ENCODE results near the gene CD180. TPM values are rescaled to one million over a fixed set of nuclear protein-coding genes. Genes with fewer than 3 reads are reported as not detected.

CD180 gene
- total RNA-seq, 1 donor from 2014 or later: not detected

DNA sequence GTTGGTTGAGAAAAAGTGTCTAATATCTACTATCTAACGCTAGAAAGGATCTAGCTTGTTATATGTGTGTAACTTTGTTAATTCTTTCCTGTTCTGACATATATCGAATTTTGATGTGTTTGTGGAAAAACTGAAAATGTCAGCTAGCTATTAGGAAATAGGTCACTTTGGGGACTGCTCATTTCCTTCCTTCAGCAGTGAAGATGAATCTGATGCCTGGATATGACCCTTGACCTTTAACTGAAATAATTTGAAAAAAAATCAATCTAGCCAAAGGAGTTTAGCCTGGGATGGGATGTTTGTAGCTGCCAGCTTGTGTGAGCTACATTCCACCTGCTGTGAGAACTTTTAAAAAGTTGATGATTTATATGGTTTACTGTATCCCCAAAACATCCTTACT lies 66.8 kb downstream of the CD180 start:
- TF ChIP-seq, protein P1, sequence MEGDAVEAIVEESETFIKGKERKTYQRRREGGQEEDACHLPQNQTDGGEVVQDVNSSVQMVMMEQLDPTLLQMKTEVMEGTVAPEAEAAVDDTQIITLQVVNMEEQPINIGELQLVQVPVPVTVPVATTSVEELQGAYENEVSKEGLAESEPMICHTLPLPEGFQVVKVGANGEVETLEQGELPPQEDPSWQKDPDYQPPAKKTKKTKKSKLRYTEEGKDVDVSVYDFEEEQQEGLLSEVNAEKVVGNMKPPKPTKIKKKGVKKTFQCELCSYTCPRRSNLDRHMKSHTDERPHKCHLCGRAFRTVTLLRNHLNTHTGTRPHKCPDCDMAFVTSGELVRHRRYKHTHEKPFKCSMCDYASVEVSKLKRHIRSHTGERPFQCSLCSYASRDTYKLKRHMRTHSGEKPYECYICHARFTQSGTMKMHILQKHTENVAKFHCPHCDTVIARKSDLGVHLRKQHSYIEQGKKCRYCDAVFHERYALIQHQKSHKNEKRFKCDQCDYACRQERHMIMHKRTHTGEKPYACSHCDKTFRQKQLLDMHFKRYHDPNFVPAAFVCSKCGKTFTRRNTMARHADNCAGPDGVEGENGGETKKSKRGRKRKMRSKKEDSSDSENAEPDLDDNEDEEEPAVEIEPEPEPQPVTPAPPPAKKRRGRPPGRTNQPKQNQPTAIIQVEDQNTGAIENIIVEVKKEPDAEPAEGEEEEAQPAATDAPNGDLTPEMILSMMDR (IDR thresholded peaks at IDR 0.05): no peak
- Mint-ChIP-seq H3K36me3 (ENCODE audit: low read depth) (peaks cover 13% of the 10 kb centered on the region), H3K27ac (ENCODE audit: unreplicated experiment) (no peak overlapping the region), H3K9me3 (ENCODE audit: low read depth) (peaks cover 6% of the 10 kb centered on the region), H3K4me1 (ENCODE audit: low read depth) (no peaks in the 10 kb centered on the region), H3K27me3 (ENCODE audit: low read depth) (no peaks in the 10 kb centered on the region), H3K4me3 (ENCODE audit: unreplicated experiment) (no peak overlapping the region)
- DNase-seq (ENCODE audit: low spot score): no peak
